ENCODE data around the gene CYB561.

Gene CYB561

DNA sequence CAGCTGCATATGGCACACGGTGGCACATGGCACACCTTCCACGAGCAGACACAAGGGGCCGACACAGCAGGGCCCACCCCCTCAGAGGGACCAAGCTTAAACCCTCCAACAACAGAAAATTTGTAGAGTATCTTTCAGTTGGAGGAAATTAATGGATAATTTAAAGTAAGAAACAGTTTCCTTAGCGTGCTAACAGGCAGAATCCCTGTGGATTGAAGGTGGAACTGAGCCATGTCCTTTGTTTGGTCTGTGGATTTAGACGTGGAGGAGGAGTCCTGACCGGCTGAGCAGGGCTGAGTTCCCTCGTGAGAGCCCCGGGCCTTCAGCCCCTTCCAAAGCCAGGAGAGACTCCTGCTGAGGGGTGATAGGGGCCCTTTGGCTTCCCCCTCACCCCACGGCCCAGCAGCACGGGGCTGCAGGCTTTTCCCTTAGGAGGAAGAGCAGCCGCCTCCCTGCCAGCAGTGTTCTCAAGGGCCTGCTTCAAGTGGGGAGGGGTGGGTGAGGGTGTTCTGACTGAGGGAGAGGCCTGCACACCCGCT is 1.4 kb upstream of the CYB561 start:
- TF ChIP-seq TAF1 (IDR thresholded peaks at IDR 0.05; ENCODE audit: borderline replicate concordance, insufficient read depth, low read length) (no peak), SIN3A (IDR thresholded peaks at IDR 0.05; ENCODE audit: borderline replicate concordance, insufficient read depth, low read length) (no peak), FOXP2 (optimal IDR thresholded peaks at IDR 0.05; ENCODE audit: borderline replicate concordance, extremely low read depth, extremely low read length, insufficient read depth) (no peak), POLR2AphosphoS5 (IDR thresholded peaks at IDR 0.05; ENCODE audit: low read depth, low read length) (no peak)
- TF ChIP-seq, protein P1, sequence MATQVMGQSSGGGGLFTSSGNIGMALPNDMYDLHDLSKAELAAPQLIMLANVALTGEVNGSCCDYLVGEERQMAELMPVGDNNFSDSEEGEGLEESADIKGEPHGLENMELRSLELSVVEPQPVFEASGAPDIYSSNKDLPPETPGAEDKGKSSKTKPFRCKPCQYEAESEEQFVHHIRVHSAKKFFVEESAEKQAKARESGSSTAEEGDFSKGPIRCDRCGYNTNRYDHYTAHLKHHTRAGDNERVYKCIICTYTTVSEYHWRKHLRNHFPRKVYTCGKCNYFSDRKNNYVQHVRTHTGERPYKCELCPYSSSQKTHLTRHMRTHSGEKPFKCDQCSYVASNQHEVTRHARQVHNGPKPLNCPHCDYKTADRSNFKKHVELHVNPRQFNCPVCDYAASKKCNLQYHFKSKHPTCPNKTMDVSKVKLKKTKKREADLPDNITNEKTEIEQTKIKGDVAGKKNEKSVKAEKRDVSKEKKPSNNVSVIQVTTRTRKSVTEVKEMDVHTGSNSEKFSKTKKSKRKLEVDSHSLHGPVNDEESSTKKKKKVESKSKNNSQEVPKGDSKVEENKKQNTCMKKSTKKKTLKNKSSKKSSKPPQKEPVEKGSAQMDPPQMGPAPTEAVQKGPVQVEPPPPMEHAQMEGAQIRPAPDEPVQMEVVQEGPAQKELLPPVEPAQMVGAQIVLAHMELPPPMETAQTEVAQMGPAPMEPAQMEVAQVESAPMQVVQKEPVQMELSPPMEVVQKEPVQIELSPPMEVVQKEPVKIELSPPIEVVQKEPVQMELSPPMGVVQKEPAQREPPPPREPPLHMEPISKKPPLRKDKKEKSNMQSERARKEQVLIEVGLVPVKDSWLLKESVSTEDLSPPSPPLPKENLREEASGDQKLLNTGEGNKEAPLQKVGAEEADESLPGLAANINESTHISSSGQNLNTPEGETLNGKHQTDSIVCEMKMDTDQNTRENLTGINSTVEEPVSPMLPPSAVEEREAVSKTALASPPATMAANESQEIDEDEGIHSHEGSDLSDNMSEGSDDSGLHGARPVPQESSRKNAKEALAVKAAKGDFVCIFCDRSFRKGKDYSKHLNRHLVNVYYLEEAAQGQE (IDR thresholded peaks at IDR 0.05; ENCODE audit: insufficient read depth in 1 of 2, low read depth in 2 of 2, low read length in 2 of 2): no peak

DNA sequence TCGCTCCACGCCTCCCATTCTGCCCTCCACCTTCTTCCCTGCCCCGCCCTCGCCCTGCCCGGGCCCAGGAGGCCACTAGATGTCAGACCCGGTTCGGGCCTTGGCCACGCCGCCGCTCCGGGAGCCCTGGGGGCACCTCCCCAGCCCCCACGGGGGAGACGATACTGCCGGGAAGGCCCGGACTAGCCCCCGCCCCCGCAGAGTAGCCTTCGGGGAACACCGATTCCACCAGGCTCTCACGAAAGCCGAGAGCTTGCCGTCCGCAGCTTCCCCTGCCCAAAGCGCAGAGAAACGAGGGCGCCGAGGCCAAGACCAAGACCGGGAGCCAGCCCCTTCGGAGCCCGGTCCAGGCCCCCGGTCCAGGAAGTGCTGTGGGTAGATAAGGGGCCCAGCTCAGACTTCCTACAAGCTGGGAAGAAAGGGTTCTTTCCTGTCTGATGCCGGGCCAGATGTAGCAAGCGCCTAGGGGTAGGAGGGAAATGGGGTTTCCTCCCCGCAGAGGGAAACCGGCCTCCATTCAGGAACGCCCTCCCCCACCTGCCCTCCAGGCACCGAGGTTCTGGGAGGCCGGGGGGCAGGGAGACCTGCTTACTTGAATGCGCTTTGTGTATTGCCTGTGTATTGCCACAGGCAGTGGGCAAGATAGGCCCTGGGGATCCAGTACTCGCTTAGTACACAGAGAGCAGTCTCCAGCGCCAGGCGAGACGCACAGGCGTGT is 806 bp upstream of the CYB561 start:
- TF ChIP-seq POLR2AphosphoS5 (IDR thresholded peaks at IDR 0.05; ENCODE audit: low read depth, low read length): no peak
- TF ChIP-seq, protein P1 (IDR thresholded peaks at IDR 0.05; ENCODE audit: insufficient read depth in 1 of 2, low read depth in 2 of 2, low read length in 2 of 2): peak in 1 of 2 experiments; percentile 55; a peak in 1 of 4 replicates
- peak; percentile 5 for TF ChIP-seq FOXP2 (optimal IDR thresholded peaks at IDR 0.05; ENCODE audit: borderline replicate concordance, extremely low read depth, extremely low read length, insufficient read depth)
- TF ChIP-seq SIN3A (IDR thresholded peaks at IDR 0.05; ENCODE audit: borderline replicate concordance, insufficient read depth, low read length): no peak
- TF ChIP-seq TAF1 (IDR thresholded peaks at IDR 0.05; ENCODE audit: borderline replicate concordance, insufficient read depth, low read length): no peak

DNA sequence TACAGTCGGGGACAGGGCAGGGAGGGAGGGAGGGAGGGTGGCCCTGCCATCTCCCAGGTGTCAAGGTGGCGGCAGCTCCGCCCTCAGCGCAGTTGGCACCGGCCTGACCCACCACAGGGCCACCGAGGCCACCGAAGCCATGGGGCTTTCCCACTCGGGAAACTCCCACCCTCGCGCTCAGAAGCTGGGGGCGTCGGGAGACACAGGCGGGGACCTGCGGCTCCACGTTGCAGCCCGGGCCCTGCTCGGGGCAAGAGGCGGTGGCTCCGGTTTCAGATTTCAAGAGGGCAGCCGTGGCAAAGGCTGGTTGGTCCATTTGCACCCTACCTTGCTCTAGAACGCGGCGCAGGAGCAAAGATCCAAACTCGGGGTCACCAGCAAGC is 544 bp downstream of the CYB561 start:
- TF ChIP-seq, protein P1 (IDR thresholded peaks at IDR 0.05; ENCODE audit: insufficient read depth in 1 of 2, low read depth in 2 of 2, low read length in 2 of 2): no peak
- no peak for TF ChIP-seq SIN3A (IDR thresholded peaks at IDR 0.05; ENCODE audit: borderline replicate concordance, insufficient read depth, low read length)
- TF ChIP-seq TAF1 (IDR thresholded peaks at IDR 0.05; ENCODE audit: borderline replicate concordance, insufficient read depth, low read length): no peak
- TF ChIP-seq POLR2AphosphoS5 (IDR thresholded peaks at IDR 0.05; ENCODE audit: low read depth, low read length): no peak
- TF ChIP-seq FOXP2 (optimal IDR thresholded peaks at IDR 0.05; ENCODE audit: borderline replicate concordance, extremely low read depth, extremely low read length, insufficient read depth): no peak

DNA sequence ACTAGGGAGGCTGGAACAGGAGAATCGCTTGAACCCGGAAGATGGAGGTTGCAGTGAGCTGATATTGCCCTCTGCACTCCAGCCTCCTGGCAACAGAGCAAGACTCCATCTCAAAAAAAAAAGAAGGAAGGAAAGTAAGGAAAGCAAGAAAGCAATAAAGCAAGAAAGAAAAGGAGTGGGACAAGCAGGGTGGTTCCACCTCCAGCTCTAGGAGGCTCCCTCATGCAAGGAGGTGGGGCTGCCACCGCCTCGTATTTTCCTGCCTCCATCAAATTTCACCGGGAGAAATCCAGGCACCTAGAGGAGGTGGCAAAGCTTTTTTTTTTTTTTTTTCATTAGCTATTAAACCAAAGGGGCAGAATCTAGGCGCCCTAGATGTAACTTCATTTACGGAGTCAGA is 1.0 kb downstream of the CYB561 start:
- TF ChIP-seq SIN3A (IDR thresholded peaks at IDR 0.05; ENCODE audit: borderline replicate concordance, insufficient read depth, low read length) (no peak), TAF1 (IDR thresholded peaks at IDR 0.05; ENCODE audit: borderline replicate concordance, insufficient read depth, low read length) (no peak), FOXP2 (optimal IDR thresholded peaks at IDR 0.05; ENCODE audit: borderline replicate concordance, extremely low read depth, extremely low read length, insufficient read depth) (no peak), POLR2AphosphoS5 (IDR thresholded peaks at IDR 0.05; ENCODE audit: low read depth, low read length) (no peak)
- TF ChIP-seq, protein P1 (IDR thresholded peaks at IDR 0.05; ENCODE audit: insufficient read depth in 1 of 2, low read depth in 2 of 2, low read length in 2 of 2): no peak
